ENCODE data around the gene TRAPPC3L. TPM values are rescaled to one million over a fixed set of nuclear protein-coding genes. Genes with fewer than 3 reads are reported as not detected.

The TRAPPC3L gene
- total and polyA plus RNA-seq, 8 donors = 0.12 to 0.99 (median 0.37) TPM

DNA sequence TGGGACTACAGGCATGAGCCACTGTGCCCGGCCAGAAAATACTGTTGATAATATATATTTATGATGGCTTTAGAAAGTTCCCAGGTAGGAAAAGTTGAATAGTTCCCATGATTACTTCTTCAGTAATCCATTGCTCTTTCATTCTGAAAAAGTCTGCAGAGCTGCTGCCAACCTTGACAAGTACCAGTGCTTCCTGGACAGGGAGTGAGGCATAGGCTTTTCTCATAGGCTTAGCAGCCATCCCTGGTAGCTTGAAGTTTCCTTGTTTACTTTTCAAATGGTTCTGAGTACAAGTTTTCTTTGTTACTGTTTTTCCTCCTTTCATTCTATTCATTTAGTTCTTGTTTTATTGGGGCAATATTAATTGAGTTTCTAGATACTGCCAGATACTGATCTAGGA, 33.7 kb upstream of the TRAPPC3L start:
- Histone ChIP-seq H3K27ac (no peak overlapping the region), H3K4me3 (no peak overlapping the region), H3K36me3 (peaks cover 0 to 34% of the 10 kb centered on the region in 2 donors), H3K4me1 (peaks cover 3 to 14% of the 10 kb centered on the region in 2 donors), H3K27me3 (no peaks in the 10 kb centered on the region), H3K9me3 (no peaks in the 10 kb centered on the region)
- TF ChIP-seq, protein P1, sequence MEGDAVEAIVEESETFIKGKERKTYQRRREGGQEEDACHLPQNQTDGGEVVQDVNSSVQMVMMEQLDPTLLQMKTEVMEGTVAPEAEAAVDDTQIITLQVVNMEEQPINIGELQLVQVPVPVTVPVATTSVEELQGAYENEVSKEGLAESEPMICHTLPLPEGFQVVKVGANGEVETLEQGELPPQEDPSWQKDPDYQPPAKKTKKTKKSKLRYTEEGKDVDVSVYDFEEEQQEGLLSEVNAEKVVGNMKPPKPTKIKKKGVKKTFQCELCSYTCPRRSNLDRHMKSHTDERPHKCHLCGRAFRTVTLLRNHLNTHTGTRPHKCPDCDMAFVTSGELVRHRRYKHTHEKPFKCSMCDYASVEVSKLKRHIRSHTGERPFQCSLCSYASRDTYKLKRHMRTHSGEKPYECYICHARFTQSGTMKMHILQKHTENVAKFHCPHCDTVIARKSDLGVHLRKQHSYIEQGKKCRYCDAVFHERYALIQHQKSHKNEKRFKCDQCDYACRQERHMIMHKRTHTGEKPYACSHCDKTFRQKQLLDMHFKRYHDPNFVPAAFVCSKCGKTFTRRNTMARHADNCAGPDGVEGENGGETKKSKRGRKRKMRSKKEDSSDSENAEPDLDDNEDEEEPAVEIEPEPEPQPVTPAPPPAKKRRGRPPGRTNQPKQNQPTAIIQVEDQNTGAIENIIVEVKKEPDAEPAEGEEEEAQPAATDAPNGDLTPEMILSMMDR (IDR thresholded peaks at IDR 0.05) = no peak
- DNase-seq (no peak), ATAC-seq (peak; percentile 53)
- intact Hi-C loops (cut with DNase I) = no loop called here

GRCh38 chr6:116578335-116578734, 32.9 kb upstream of the TRAPPC3L start:
- TF ChIP-seq, protein P1 (IDR thresholded peaks at IDR 0.05) = no peak
- intact Hi-C loops (cut with DNase I) = no loop called here

DNA sequence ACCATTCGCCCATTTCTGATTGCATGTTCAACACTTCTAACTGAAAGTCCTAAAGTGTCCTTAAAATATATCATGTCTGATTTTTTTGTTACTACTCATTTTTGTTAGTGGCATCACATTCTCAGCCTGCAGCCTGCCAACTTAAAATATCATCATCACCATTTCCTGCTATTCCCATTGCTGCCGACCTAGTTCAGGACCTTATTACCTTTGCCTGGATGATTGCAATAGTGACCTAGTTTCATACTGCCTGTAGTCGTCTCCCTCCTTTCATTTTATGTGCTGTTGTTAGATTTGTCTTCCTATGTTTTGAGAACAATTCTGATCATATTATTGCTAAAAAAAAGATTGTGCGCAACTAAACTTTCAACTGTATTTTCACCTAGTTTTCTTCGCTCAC, 32.0 kb upstream of the TRAPPC3L start:
- no peaks in the 10 kb centered on the region for H3K27me3 ChIP-seq
- ATAC-seq (no peak), DNase-seq (no peak)
- H3K4me3 ChIP-seq = no peak overlapping the region
- peaks cover 11 to 30% of the 10 kb centered on the region in 2 donors for H3K4me1 ChIP-seq
- intact Hi-C loops (cut with DNase I) = no loop called here
- peaks cover 0 to 21% of the 10 kb centered on the region in 2 donors for H3K36me3 ChIP-seq
- H3K9me3 ChIP-seq = no peaks in the 10 kb centered on the region
- TF ChIP-seq, protein P1 (IDR thresholded peaks at IDR 0.05) = no peak
- no peak overlapping the region for H3K27ac ChIP-seq

More at GRCh38 chr6:116578335-116578734, 32.9 kb upstream of the TRAPPC3L start:
- DNase-seq (no peak), ATAC-seq (no peak)
- Histone ChIP-seq H3K9me3 (no peaks in the 10 kb centered on the region), H3K27ac (no peak overlapping the region), H3K4me3 (no peak overlapping the region), H3K36me3 (peaks cover 0 to 27% of the 10 kb centered on the region in 2 donors), H3K27me3 (no peaks in the 10 kb centered on the region), H3K4me1 (peaks cover 3 to 22% of the 10 kb centered on the region in 2 donors)

DNA sequence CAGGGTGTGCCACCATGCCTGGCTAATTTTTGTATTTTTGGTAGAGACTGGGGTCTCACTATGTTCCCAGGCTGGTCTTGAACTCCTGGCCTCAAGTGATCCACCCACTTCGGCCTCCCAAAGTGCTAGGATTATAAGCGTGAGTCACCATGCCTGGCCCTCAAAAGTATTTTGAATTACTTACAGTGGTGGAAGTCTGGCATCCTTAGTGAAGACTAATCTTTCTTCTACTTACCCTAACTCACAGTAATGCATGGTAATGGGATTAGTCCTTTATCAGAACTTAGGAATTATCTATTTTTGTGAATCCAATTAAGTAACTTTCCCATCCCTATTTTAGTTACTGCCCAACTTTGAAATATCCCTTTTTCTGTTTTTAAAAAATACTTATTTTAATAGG, 29.7 kb upstream of the TRAPPC3L start:
- Histone ChIP-seq H3K4me3 (no peak overlapping the region), H3K9me3 (no peaks in the 10 kb centered on the region), H3K36me3 (peaks cover 0 to 14% of the 10 kb centered on the region in 2 donors), H3K27ac (no peak overlapping the region), H3K4me1 (peaks cover 12 to 39% of the 10 kb centered on the region in 2 donors), H3K27me3 (no peaks in the 10 kb centered on the region)
- TF ChIP-seq, protein P1 (IDR thresholded peaks at IDR 0.05) = no peak
- intact Hi-C loops (cut with DNase I) = no loop called here
- DNase-seq = no peak
- ATAC-seq = no peak

DNA sequence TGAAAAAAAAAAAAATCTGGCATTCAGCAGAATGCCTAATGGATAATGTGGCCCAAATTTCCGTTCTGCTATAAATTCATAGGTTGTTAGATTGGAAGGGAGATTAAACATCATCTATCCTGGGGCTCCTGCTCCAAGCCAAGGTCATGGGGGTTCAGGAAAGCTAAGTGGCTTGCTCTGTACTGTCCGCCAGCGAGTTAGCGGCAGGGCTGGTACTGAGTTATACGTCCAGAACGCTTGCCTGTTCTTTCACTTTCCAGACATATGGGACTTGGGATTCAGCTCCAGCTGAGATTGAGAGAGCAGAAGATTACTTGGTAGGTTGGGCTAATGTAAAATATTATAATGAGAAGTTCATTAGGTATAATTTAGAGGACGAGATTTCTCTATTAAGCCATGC, 26.7 kb upstream of the TRAPPC3L start:
- peak; percentile 51 for ATAC-seq

More for the DNA sequence above, 26.7 kb upstream of the TRAPPC3L start:
- DNase-seq = peak in 1 of 4 donors; percentile 28
- TF ChIP-seq, protein P1 (IDR thresholded peaks at IDR 0.05) = no peak
- intact Hi-C loops (cut with DNase I) = no loop called here
- Histone ChIP-seq H3K4me1 (peaks cover 9 to 44% of the 10 kb centered on the region in 2 donors), H3K27me3 (no peaks in the 10 kb centered on the region), H3K36me3 (peaks cover 0 to 14% of the 10 kb centered on the region in 2 donors), H3K27ac (peak overlapping the region; percentile 85 to 92), H3K4me3 (peak overlapping the region; percentile 76 to 77), H3K9me3 (no peaks in the 10 kb centered on the region)

All from left lung (tissue), 10 donors.